Muscle of back (tissue), 11 donors: ENCODE data around the gene NRM. TPM values are rescaled to one million over a fixed set of nuclear protein-coding genes. Genes with fewer than 3 reads are reported as not detected.
"Not testable (repeated sequence)": the region's sequence is repeated elsewhere in the genome, so short reads cannot be mapped to it uniquely, and the experiment has no call there.

Experiments
- DNase-seq, 3 donors: peaks; one replicate each; pipeline versions ENCODE4 v3.0.0 to v3.0.0-alpha.2; 2013
- polyA plus RNA-seq, 10 donors: library from polyadenylated mRNA; unstranded; fragments of 120-200 nt; gene quantifications; one replicate each; pipeline ENCODE4 v1.2.1, GENCODE V29; 2013; ENCODE audit not compliant: insufficient read length in 10 of 10

Gene NRM
- polyA plus RNA-seq, 10 donors: 28.5 to 43.1 (median 36.5) TPM

GRCh38 chr6:30721198-30722024 lies 30.6 kb upstream of the NRM start:
- DNase-seq: peak; percentile 91 to 97 (median 96)

GRCh38 chr6:30720738-30721197 lies 30.0 kb upstream of the NRM start:
- peak; percentile 56 to 80 (median 73) for DNase-seq

GRCh38 chr6:30719791-30720737 lies 29.3 kb upstream of the NRM start, which contains the start of gene TUBB:
TSS of gene TUBB (plus strand) at chr6:30720352. CDS start at chr6:30720507, 155 bp downstream.
- DNase-seq: peak; percentile 98 to 99 (median 98)

- no peak for DNase-seq
Measured at GRCh38 chr6:30719356-30719755, 28.6 kb upstream of the NRM start.

GRCh38 chr6:30717845-30718720 lies 27.3 kb upstream of the NRM start:
- not testable (repeated sequence) for DNase-seq

- DNase-seq: peak; percentile 100
Measured at GRCh38 chr6:30717129-30717844, 26.5 kb upstream of the NRM start, which contains the start of gene MDC1. TSS of gene MDC1 (minus strand) at chr6:30717281. CDS start at chr6:30715175, 2,106 bp downstream.

GRCh38 chr6:30716879-30717128 lies 26.0 kb upstream of the NRM start:
- no peak for DNase-seq

- no peak for DNase-seq
Measured at GRCh38 chr6:30714263-30714662, 23.5 kb upstream of the NRM start.

GRCh38 chr6:30712441-30712945 lies 21.7 kb upstream of the NRM start:
- DNase-seq: no peak

- no peak for DNase-seq
Measured at GRCh38 chr6:30711758-30712380, 21.1 kb upstream of the NRM start.

- DNase-seq: no peak
Measured at GRCh38 chr6:30709101-30709868, 18.5 kb upstream of the NRM start.

GRCh38 chr6:30707281-30707850 lies 16.6 kb upstream of the NRM start:
- DNase-seq: no peak

- no peak for DNase-seq
Measured at GRCh38 chr6:30705620-30706019, 14.8 kb upstream of the NRM start.

- DNase-seq: no peak
Measured at GRCh38 chr6:30703821-30704220, 13.0 kb upstream of the NRM start.

GRCh38 chr6:30703011-30703410 lies 12.2 kb upstream of the NRM start:
- no peak for DNase-seq

- DNase-seq: no peak
Measured at GRCh38 chr6:30700340-30700739, 9.6 kb upstream of the NRM start.

GRCh38 chr6:30696432-30696831 lies 5.6 kb upstream of the NRM start:
- no peak for DNase-seq

- DNase-seq: peak in 1 of 3 donors; percentile 44
Measured at GRCh38 chr6:30691208-30691847, 544 bp upstream of the NRM start.
